Cortex of kidney (tissue), 1 donor: Measurements from ENCODE around the gene CHIT1.
A peak's percentile ranks its signal among the peaks of the same experiment; 100 is the strongest.
"Not testable (repeated sequence)": the region's sequence is repeated elsewhere in the genome, so short reads cannot be mapped to it uniquely, and the experiment has no call there.

Source experiments
- DNase-seq: peaks from one replicate; lab custom pipeline; 2025; lab: John Stamatoyannopoulos, UW

Gene CHIT1

GRCh38 chr1:203229471-203230135 is at the start of gene CHIT1:
Gene CHIT1, minus strand, starts transcription at chr1:203229673. Its CDS starts 37 bp downstream, at chr1:203229636.
- DNase-seq: no peak

GRCh38 chr1:203278885-203279406 is 49.5 kb upstream of the CHIT1 start:
- no peak for DNase-seq

- DNase-seq: peak; percentile 16
These were observed 48.8 kb upstream of the CHIT1 start for GRCh38 chr1:203278082-203278884.

- DNase-seq: no peak
These were observed 47.6 kb upstream of the CHIT1 start for GRCh38 chr1:203276916-203277545.

- DNase-seq: no peak
These were observed 46.9 kb upstream of the CHIT1 start for GRCh38 chr1:203276408-203276807.

GRCh38 chr1:203275656-203276272 is 46.3 kb upstream of the CHIT1 start:
- no peak for DNase-seq

GRCh38 chr1:203274603-203275381 is 45.3 kb upstream of the CHIT1 start:
- DNase-seq: no peak

GRCh38 chr1:203273869-203274602 is 44.6 kb upstream of the CHIT1 start:
- no peak for DNase-seq

GRCh38 chr1:203273206-203273868 is 43.9 kb upstream of the CHIT1 start:
- no peak for DNase-seq

- DNase-seq: no peak
These were observed 43.2 kb upstream of the CHIT1 start for GRCh38 chr1:203272633-203273205.

- DNase-seq: no peak
These were observed 42.6 kb upstream of the CHIT1 start for GRCh38 chr1:203271962-203272632.

- DNase-seq: no peak
These were observed 41.7 kb upstream of the CHIT1 start for GRCh38 chr1:203271018-203271743.

- no peak for DNase-seq
These were observed 41.0 kb upstream of the CHIT1 start for GRCh38 chr1:203270448-203270847.

- DNase-seq: no peak
These were observed 40.2 kb upstream of the CHIT1 start for GRCh38 chr1:203269654-203270020.

- DNase-seq: no peak
These were observed 39.6 kb upstream of the CHIT1 start for GRCh38 chr1:203268901-203269653.

- no peak for DNase-seq
These were observed 38.4 kb upstream of the CHIT1 start for GRCh38 chr1:203267912-203268311.

- DNase-seq: no peak
These were observed 37.9 kb upstream of the CHIT1 start for GRCh38 chr1:203267347-203267846.

- DNase-seq: not testable (repeated sequence)
These were observed 36.7 kb upstream of the CHIT1 start for GRCh38 chr1:203266140-203266539.
